Endodermal cell (in vitro differentiated cells): Measurements from ENCODE around the gene IMMP2L. TPM values are rescaled to one million over a fixed set of nuclear protein-coding genes. Genes with fewer than 3 reads are reported as not detected.
A peak's percentile ranks its signal among the peaks of the same experiment; 100 is the strongest.

Experiments
- DNase-seq: peaks from one replicate; pipeline ENCODE4 v3.0.0-alpha.2; 2017
- H3K27ac ChIP-seq: 2 replicates; pipeline ENCODE4 v1.5.1; 2013; ENCODE audit warnings: mild to moderate bottlenecking, low read depth, low read length, moderate library complexity
- H3K27me3 ChIP-seq: 2 replicates; pipeline ENCODE4 v1.6.1; 2013; ENCODE audit warnings: mild to moderate bottlenecking, low read length, moderate library complexity; ENCODE audit not compliant: insufficient read depth, control insufficient read depth, poor library complexity, severe bottlenecking
- H3K36me3 ChIP-seq: 2 replicates; pipeline ENCODE4 v1.7.0; 2013; ENCODE audit warnings: mild to moderate bottlenecking, low read length, moderate library complexity; ENCODE audit not compliant: control insufficient read depth, insufficient read depth
- H3K4me1 ChIP-seq: one replicate; pipeline ENCODE4 v1.7.0; 2013; ENCODE audit warnings: low read length; ENCODE audit not compliant: control insufficient read depth, insufficient read depth
- H3K4me3 ChIP-seq: 2 replicates; pipeline ENCODE4 v1.5.1; 2013; ENCODE audit warnings: mild to moderate bottlenecking, low read length, moderate library complexity
- H3K9ac ChIP-seq: 2 replicates; pipeline ENCODE4 v1.6.1; 2013; ENCODE audit warnings: mild to moderate bottlenecking, low read length, moderate library complexity; ENCODE audit not compliant: poor library complexity, severe bottlenecking; ENCODE audit errors: extremely low read depth
- H3K9me3 ChIP-seq: 2 replicates; pipeline ENCODE4 v1.6.1; 2013; ENCODE audit warnings: mild to moderate bottlenecking, low read length, moderate library complexity; ENCODE audit not compliant: control insufficient read depth
- H3K27ac Mint-ChIP-seq: 2 replicates; pipeline ENCODE4 v1.8.0; 2020; ENCODE audit warnings: mixed read lengths
- H3K27me3 Mint-ChIP-seq: 2 replicates; pipeline ENCODE4 v1.8.0; 2021; ENCODE audit warnings: mild to moderate bottlenecking, mixed read lengths; ENCODE audit not compliant: insufficient read depth
- H3K36me3 Mint-ChIP-seq: 2 replicates; pipeline ENCODE4 v1.8.0; 2020; ENCODE audit warnings: low read depth, mixed read lengths
- H3K4me1 Mint-ChIP-seq: 2 replicates; pipeline ENCODE4 v1.8.0; 2020; ENCODE audit warnings: mixed read lengths
- H3K4me3 Mint-ChIP-seq: 2 replicates; pipeline ENCODE4 v1.8.0; 2020; ENCODE audit warnings: mild to moderate bottlenecking, moderate library complexity, mixed read lengths
- H3K9me3 Mint-ChIP-seq: 2 replicates; pipeline ENCODE4 v1.8.0; 2020; ENCODE audit warnings: mild to moderate bottlenecking, mixed read lengths
- CTCF ChIP-seq: fragments of 200-600 bp; sonication (generic); conservative IDR thresholded peaks from 2 replicates; pipeline ENCODE4 v1.5.0; 2021; ENCODE audit warnings: antibody characterized with exemption, mild to moderate bottlenecking
- WGBS, 2 experiments: methylation state at CpG; one replicate each; pipeline versions ENCODE4 v1.1.5 to v1.1.7; 2013; ENCODE audit warnings: missing lambda C conversion rate in 2 of 2, mixed read lengths in 1 of 2; ENCODE audit not compliant: insufficient coverage in 1 of 2, insufficient read length in 1 of 2; 5-methylcytosine and 5-hydroxymethylcytosine counted together
- total RNA-seq, 2 donors: library from RNA; stranded (reverse); fragmentation: NEBNext Ultra II Directional in 1 of 2; extraction: Animal tissue kit (Norgen Biotek cat#: 25700) in 1 of 2; gene quantifications; 2 replicates in 1 of 2; 3 replicates in 1 of 2; pipeline ENCODE4 v1.2.1, GENCODE V29; 2021

The IMMP2L gene
- total RNA-seq, 2 donors from 2014 or later = 17.7 to 19.4 TPM

- H3K36me3 Mint-ChIP-seq = no peaks in the 10 kb centered on the region
- no peak overlapping the region for H3K27ac ChIP-seq
- no peaks in the 10 kb centered on the region for H3K36me3 ChIP-seq
- no peak for TF ChIP-seq CTCF
- H3K27ac Mint-ChIP-seq = peak overlapping the region; percentile 30
- no peak overlapping the region for H3K4me3 ChIP-seq
- H3K9me3 Mint-ChIP-seq = no peaks in the 10 kb centered on the region
- no peaks in the 10 kb centered on the region for H3K27me3 ChIP-seq
- H3K9ac ChIP-seq = no peak overlapping the region
- 91 to 94% methylated on average over 2 to 4 of the region's 4 CpGs for WGBS, 2 experiments
- no peak overlapping the region for H3K4me3 Mint-ChIP-seq
- H3K27me3 Mint-ChIP-seq = no peaks in the 10 kb centered on the region
- H3K9me3 ChIP-seq = no peaks in the 10 kb centered on the region
- DNase-seq = no peak
- no peaks in the 10 kb centered on the region for H3K4me1 ChIP-seq
- H3K4me1 Mint-ChIP-seq = no peaks in the 10 kb centered on the region
Measured at GRCh38 chr7:111358915-111359314, 203.4 kb downstream of the IMMP2L start.

GRCh38 chr7:111357691-111358090, 204.6 kb downstream of the IMMP2L start:
- Histone ChIP-seq H3K27ac (no peak overlapping the region), H3K36me3 (no peaks in the 10 kb centered on the region), H3K27me3 (no peaks in the 10 kb centered on the region), H3K9me3 (no peaks in the 10 kb centered on the region), H3K4me3 (no peak overlapping the region), H3K9ac (no peak overlapping the region), H3K4me1 (no peaks in the 10 kb centered on the region)
- no peak for TF ChIP-seq CTCF
- no peak for DNase-seq
- no peaks in the 10 kb centered on the region for H3K36me3 Mint-ChIP-seq
- H3K4me3 Mint-ChIP-seq = no peak overlapping the region
- H3K4me1 Mint-ChIP-seq = no peaks in the 10 kb centered on the region
- no peak overlapping the region for H3K27ac Mint-ChIP-seq
- H3K9me3 Mint-ChIP-seq = no peaks in the 10 kb centered on the region
- no peaks in the 10 kb centered on the region for H3K27me3 Mint-ChIP-seq

DNA sequence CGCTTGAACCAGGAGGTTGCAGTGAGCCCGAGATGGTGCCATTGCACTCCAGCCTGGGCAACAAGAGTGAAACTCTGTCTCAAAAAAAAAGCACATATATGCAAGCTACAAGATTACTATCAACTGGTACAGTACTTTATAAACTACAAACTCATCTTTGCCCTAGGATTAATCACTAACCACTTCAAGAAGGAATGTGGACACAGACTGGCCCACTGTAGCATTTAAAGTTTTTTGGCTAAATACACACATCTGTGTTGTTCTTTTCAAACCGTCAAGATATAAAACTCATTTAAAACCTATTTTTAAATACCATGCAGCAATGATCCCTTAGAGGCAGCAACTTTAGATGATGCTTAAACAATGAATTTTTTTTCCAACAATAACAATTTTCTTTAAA, 205.4 kb downstream of the IMMP2L start:
- no peak overlapping the region for H3K9ac ChIP-seq
- Mint-ChIP-seq H3K36me3 (no peaks in the 10 kb centered on the region), H3K27me3 (no peaks in the 10 kb centered on the region), H3K4me1 (no peaks in the 10 kb centered on the region), H3K9me3 (no peaks in the 10 kb centered on the region), H3K4me3 (no peak overlapping the region), H3K27ac (no peak overlapping the region)
- no peaks in the 10 kb centered on the region for H3K4me1 ChIP-seq
- H3K9me3 ChIP-seq = no peaks in the 10 kb centered on the region
- DNase-seq = no peak
- TF ChIP-seq CTCF = no peak
- no peak overlapping the region for H3K4me3 ChIP-seq
- H3K27me3 ChIP-seq = no peaks in the 10 kb centered on the region
- no peaks in the 10 kb centered on the region for H3K36me3 ChIP-seq
- no peak overlapping the region for H3K27ac ChIP-seq
- WGBS, 2 experiments = 91 to 96% methylated on average over 3 of the region's 3 CpGs
